ENCODE measurements around the gene FAM167B.
"Not testable (repeated sequence)": the region's sequence is repeated elsewhere in the genome, so short reads cannot be mapped to it uniquely, and the experiment has no call there.

FAM167B gene

GRCh38 chr1:32273391-32274208, 26.6 kb downstream of the FAM167B start:
- DNase-seq (ENCODE audit: low read depth), result peak; percentile 31
- no peak for TF ChIP-seq MYC (IDR thresholded peaks at IDR 0.05; ENCODE audit: low read depth, low read length)
- no peak for TF ChIP-seq POLR2A (IDR thresholded peaks at IDR 0.05; ENCODE audit: extremely low read depth, insufficient read length)
- no peak for TF ChIP-seq CTCF (IDR thresholded peaks at IDR 0.05; ENCODE audit: low read depth, low read length)
- no peak for TF ChIP-seq MAX (IDR thresholded peaks at IDR 0.05; ENCODE audit: low read depth, low read length)
- no peak overlapping the region for H3K4me3 ChIP-seq (ENCODE audit: low read depth, low read length)

- TF ChIP-seq MYC (IDR thresholded peaks at IDR 0.05; ENCODE audit: low read depth, low read length), result no peak
- no peak for TF ChIP-seq CTCF (IDR thresholded peaks at IDR 0.05; ENCODE audit: low read depth, low read length)
- no peak for TF ChIP-seq POLR2A (IDR thresholded peaks at IDR 0.05; ENCODE audit: extremely low read depth, insufficient read length)
- no peak for TF ChIP-seq MAX (IDR thresholded peaks at IDR 0.05; ENCODE audit: low read depth, low read length)
- H3K4me3 ChIP-seq (ENCODE audit: low read depth, low read length), result no peak overlapping the region
- DNase-seq (ENCODE audit: low read depth), result no peak
Measured at GRCh38 chr1:32274646-32275340, 27.8 kb downstream of the FAM167B start.

DNA sequence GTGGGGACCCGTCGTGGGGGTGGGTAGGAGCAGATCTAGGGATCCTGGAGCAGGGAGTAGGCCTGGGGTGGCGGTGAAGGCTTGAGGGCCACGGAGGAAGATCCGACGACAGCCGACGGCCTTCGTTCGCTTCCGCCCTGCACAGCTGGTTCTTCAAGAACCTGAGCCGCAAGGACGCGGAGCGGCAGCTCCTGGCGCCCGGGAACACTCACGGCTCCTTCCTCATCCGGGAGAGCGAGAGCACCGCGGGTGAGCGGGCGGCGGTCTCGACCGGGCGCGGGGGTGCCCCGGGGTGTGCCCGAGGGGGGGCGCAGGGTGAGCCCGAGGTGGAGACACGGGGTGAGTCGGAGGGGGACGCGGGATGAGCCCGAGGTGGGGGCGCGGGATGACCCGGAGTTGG, 28.4 kb downstream of the FAM167B start:
- no peak overlapping the region for H3K4me3 ChIP-seq (ENCODE audit: low read depth, low read length)
- TF ChIP-seq POLR2A (IDR thresholded peaks at IDR 0.05; ENCODE audit: extremely low read depth, insufficient read length) (no peak), MYC (IDR thresholded peaks at IDR 0.05; ENCODE audit: low read depth, low read length) (no peak), CTCF (IDR thresholded peaks at IDR 0.05; ENCODE audit: low read depth, low read length) (no peak), MAX (IDR thresholded peaks at IDR 0.05; ENCODE audit: low read depth, low read length) (no peak)
- no peak for DNase-seq (ENCODE audit: low read depth)

GRCh38 chr1:32276032-32276782, 29.2 kb downstream of the FAM167B start:
- DNase-seq (ENCODE audit: low read depth), result no peak
- TF ChIP-seq POLR2A (IDR thresholded peaks at IDR 0.05; ENCODE audit: extremely low read depth, insufficient read length), result no peak
- TF ChIP-seq CTCF (IDR thresholded peaks at IDR 0.05; ENCODE audit: low read depth, low read length), result no peak
- no peak for TF ChIP-seq MYC (IDR thresholded peaks at IDR 0.05; ENCODE audit: low read depth, low read length)
- no peak for TF ChIP-seq MAX (IDR thresholded peaks at IDR 0.05; ENCODE audit: low read depth, low read length)
- no peak overlapping the region for H3K4me3 ChIP-seq (ENCODE audit: low read depth, low read length)

DNA sequence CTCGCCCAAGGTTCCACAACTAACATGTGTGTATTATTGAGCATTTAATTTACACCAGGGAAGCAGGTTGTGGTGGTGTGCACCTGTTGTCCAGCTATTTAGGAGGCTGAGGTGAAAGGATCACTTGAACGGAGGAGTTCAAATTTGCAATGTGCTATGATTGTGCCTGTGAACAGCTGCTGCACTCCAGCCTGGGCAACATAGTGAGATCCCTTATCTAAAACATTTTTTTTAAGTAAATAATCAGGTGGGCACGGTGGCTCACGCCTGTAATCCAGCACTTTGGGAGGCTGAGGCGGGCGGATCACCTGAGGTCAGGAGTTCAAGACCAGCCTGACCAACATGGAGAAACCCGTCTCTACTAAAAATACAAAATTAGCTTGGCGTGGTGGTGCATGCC, 37.8 kb downstream of the FAM167B start:
- not testable (repeated sequence) for DNase-seq (ENCODE audit: low read depth); H3K4me3 ChIP-seq (ENCODE audit: low read depth, low read length)

DNA sequence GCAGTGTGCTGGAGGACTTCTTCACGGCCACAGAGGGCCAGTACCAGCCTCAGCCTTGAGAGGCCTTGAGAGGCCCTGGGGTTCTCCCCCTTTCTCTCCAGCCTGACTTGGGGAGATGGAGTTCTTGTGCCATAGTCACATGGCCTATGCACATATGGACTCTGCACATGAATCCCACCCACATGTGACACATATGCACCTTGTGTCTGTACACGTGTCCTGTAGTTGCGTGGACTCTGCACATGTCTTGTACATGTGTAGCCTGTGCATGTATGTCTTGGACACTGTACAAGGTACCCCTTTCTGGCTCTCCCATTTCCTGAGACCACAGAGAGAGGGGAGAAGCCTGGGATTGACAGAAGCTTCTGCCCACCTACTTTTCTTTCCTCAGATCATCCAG, 38.6 kb downstream of the FAM167B start:
- TF ChIP-seq CTCF (IDR thresholded peaks at IDR 0.05; ENCODE audit: low read depth, low read length) (no peak), MAX (IDR thresholded peaks at IDR 0.05; ENCODE audit: low read depth, low read length) (no peak), MYC (IDR thresholded peaks at IDR 0.05; ENCODE audit: low read depth, low read length) (no peak), POLR2A (IDR thresholded peaks at IDR 0.05; ENCODE audit: extremely low read depth, insufficient read length) (no peak)
- no peak for DNase-seq (ENCODE audit: low read depth)
- H3K4me3 ChIP-seq (ENCODE audit: low read depth, low read length), result no peak overlapping the region
